CD4-positive, alpha-beta T cell (primary cell): Measurements from ENCODE around the gene PITPNB. TPM values are rescaled to one million over a fixed set of nuclear protein-coding genes. Genes with fewer than 3 reads are reported as not detected.

Source experiments
- ATAC-seq: fragments of 200-7000 bp; cut with Tn5 transposase; one replicate; pipeline ENCODE4 v1.10.0; 2022; ENCODE audit warnings: mild to moderate bottlenecking; ENCODE audit not compliant: poor library complexity
- CTCF ChIA-PET: fragments of 350-600 bp; sonication (Branson Sonifier 250); formaldehyde crosslinking; loops from one replicate; lab custom pipeline; 2021; ENCODE audit warnings: antibody characterized with exemption, inconsistent platforms; lab: Charles Lee
- POLR2A ChIA-PET: fragments of 350-600 bp; sonication (Branson Sonifier 250); formaldehyde crosslinking; loops from one replicate; lab custom pipeline; 2021; ENCODE audit warnings: antibody characterized with exemption, inconsistent platforms; lab: Charles Lee
- DNase-seq, 14 experiments: peaks; one replicate each; pipeline ENCODE4 v3.0.0-alpha.2; 2013 to 2020; ENCODE audit warnings: mixed read lengths in 2 of 14
- H3K27ac ChIP-seq, 2 donors: one replicate each; pipeline versions ENCODE4 v1.5.1 to v1.7.0; 2013; ENCODE audit warnings: low read length in 2 of 2, low read depth in 1 of 2, mild to moderate bottlenecking in 1 of 2
- H3K27me3 ChIP-seq, 2 experiments: 1 replicate in 1 of 2; 2 replicates in 1 of 2; pipeline versions ENCODE4 v1.6.1 to v1.7.0; 2013; ENCODE audit warnings: low read length in 2 of 2, control low read depth in 1 of 2, mild to moderate bottlenecking in 1 of 2, moderate library complexity in 1 of 2; ENCODE audit not compliant: insufficient read depth in 2 of 2, control insufficient read depth in 1 of 2
- H3K36me3 ChIP-seq: one replicate; pipeline ENCODE4 v1.6.1; 2013; ENCODE audit warnings: low read length, control low read depth; ENCODE audit not compliant: insufficient read depth
- H3K4me1 ChIP-seq: one replicate; pipeline ENCODE4 v1.6.1; 2013; ENCODE audit warnings: low read length, control low read depth; ENCODE audit not compliant: insufficient read depth
- H3K4me3 ChIP-seq: one replicate; pipeline ENCODE4 v1.5.1; 2013; ENCODE audit warnings: mild to moderate bottlenecking, low read length, moderate library complexity
- H3K9me3 ChIP-seq, 2 experiments: 1 replicate in 1 of 2; 2 replicates in 1 of 2; pipeline versions ENCODE4 v1.6.1 to v1.7.0; 2013; ENCODE audit warnings: low read length in 2 of 2, mild to moderate bottlenecking in 2 of 2, control low read depth in 1 of 2, moderate library complexity in 1 of 2; ENCODE audit not compliant: control insufficient read depth in 1 of 2, insufficient read depth in 1 of 2
- H3K27ac Mint-ChIP-seq: one replicate; pipeline ENCODE4 v1.8.0; 2020; ENCODE audit warnings: mixed read lengths
- H3K27me3 Mint-ChIP-seq: one replicate; pipeline ENCODE4 v1.8.0; 2021; ENCODE audit warnings: mixed read lengths
- H3K36me3 Mint-ChIP-seq: one replicate; pipeline ENCODE4 v1.8.0; 2021; ENCODE audit warnings: low read depth, mixed read lengths
- H3K4me1 Mint-ChIP-seq: one replicate; pipeline ENCODE4 v1.8.0; 2021; ENCODE audit warnings: low read depth, mixed read lengths
- H3K4me3 Mint-ChIP-seq: one replicate; pipeline ENCODE4 v1.8.0; 2020; ENCODE audit warnings: mild to moderate bottlenecking, mixed read lengths
- H3K9me3 Mint-ChIP-seq: one replicate; pipeline ENCODE4 v1.8.0; 2020; ENCODE audit warnings: mixed read lengths
- intact Hi-C, 2 experiments: fragments of 100-400 bp; cut with DNase I in 1 of 2; cut with micrococcal nuclease in 1 of 2; formaldehyde crosslinking; loops; one replicate each; pipeline versions ENCODE4 v1.15.1 to v1.9.0; 2023 to 2025; cut with DNase I, micrococcal nuclease
- total RNA-seq, 174 experiments: library from RNA in 2 of 174; stranded (reverse) in 2 of 174; gene quantifications; one replicate each; pipeline ENCODE4 v1.2.3 and lab custom pipeline; 2021 to 2026
- TF ChIP-seq, protein P1 (sequence below): fragments of 200-600 bp; IDR thresholded peaks from one replicate; pipeline ENCODE4 v1.8.0; 2022; ENCODE audit warnings: antibody characterized with exemption, mild to moderate bottlenecking

PITPNB gene
- total RNA-seq, 2 experiments from 2014 or later = 37.6 to 38.7 TPM

- no peak overlapping the region for H3K27ac Mint-ChIP-seq
- intact Hi-C loops = no loop called here
- peaks cover 51% of the 10 kb centered on the region for H3K4me1 Mint-ChIP-seq
- peaks cover 47% of the 10 kb centered on the region for H3K36me3 ChIP-seq
- H3K27me3 ChIP-seq = no peaks in the 10 kb centered on the region
- H3K9me3 Mint-ChIP-seq = no peaks in the 10 kb centered on the region
- peaks cover 6% of the 10 kb centered on the region for H3K4me1 ChIP-seq
- TF ChIP-seq, protein P1, sequence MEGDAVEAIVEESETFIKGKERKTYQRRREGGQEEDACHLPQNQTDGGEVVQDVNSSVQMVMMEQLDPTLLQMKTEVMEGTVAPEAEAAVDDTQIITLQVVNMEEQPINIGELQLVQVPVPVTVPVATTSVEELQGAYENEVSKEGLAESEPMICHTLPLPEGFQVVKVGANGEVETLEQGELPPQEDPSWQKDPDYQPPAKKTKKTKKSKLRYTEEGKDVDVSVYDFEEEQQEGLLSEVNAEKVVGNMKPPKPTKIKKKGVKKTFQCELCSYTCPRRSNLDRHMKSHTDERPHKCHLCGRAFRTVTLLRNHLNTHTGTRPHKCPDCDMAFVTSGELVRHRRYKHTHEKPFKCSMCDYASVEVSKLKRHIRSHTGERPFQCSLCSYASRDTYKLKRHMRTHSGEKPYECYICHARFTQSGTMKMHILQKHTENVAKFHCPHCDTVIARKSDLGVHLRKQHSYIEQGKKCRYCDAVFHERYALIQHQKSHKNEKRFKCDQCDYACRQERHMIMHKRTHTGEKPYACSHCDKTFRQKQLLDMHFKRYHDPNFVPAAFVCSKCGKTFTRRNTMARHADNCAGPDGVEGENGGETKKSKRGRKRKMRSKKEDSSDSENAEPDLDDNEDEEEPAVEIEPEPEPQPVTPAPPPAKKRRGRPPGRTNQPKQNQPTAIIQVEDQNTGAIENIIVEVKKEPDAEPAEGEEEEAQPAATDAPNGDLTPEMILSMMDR = no peak
- H3K4me3 Mint-ChIP-seq = no peak overlapping the region
- no peaks in the 10 kb centered on the region for H3K27me3 Mint-ChIP-seq
- no peaks in the 10 kb centered on the region for H3K9me3 ChIP-seq
- H3K4me3 ChIP-seq = no peak overlapping the region
- H3K36me3 Mint-ChIP-seq = peaks cover 83% of the 10 kb centered on the region
- ChIA-PET CTCF (interaction anchor here (0.6 kb wide), 1 partner anchor 1392 kb away, joined by 4 read pairs; no protein-coding TSS in a partner anchor), POLR2A (no interaction called here)
- no peak for ATAC-seq
- DNase-seq = no peak
- H3K27ac ChIP-seq = no peak overlapping the region
These were observed 48.5 kb downstream of the PITPNB start for GRCh38 chr22:27870234-27871191.

DNA sequence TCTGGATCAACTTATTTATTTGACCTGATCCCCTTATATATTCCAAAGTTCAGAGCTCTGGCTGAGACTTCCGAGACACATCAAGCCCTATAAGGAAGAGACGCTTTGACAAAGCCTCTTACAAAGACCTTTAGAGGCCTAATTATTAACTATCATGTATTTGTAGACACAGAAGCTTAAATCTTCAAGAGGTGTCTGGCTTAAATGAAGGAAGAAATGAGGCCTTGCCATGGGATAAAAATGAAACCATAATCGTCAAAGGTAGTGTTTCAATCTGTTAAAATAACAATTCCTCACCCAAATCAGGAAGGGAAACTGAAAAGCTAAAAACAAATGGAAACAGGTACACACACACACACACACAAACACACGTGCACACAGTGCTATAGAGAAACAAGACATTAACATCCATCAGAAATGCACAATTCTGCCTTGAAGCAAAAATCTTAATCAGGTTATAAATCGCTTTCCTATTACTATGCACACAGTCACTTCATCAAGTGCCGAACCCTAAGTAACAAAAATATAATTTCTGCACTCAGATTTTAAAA, 50.2 kb downstream of the PITPNB start:
- intact Hi-C loops = no loop called here
- no peak overlapping the region for H3K27ac ChIP-seq
- H3K4me1 Mint-ChIP-seq = peaks cover 43% of the 10 kb centered on the region
- TF ChIP-seq, protein P1 = no peak
- DNase-seq (no peak), ATAC-seq (no peak)
- no peak overlapping the region for H3K27ac Mint-ChIP-seq
- CTCF ChIA-PET = no interaction called here
- H3K4me3 Mint-ChIP-seq = no peak overlapping the region
- POLR2A ChIA-PET = no interaction called here
- H3K4me1 ChIP-seq = peaks cover 6% of the 10 kb centered on the region
- H3K36me3 ChIP-seq = peaks cover 41% of the 10 kb centered on the region
- H3K27me3 Mint-ChIP-seq = no peaks in the 10 kb centered on the region
- no peak overlapping the region for H3K4me3 ChIP-seq
- H3K9me3 Mint-ChIP-seq = no peaks in the 10 kb centered on the region
- peaks cover 76% of the 10 kb centered on the region for H3K36me3 Mint-ChIP-seq
- H3K9me3 ChIP-seq = no peaks in the 10 kb centered on the region
- no peaks in the 10 kb centered on the region for H3K27me3 ChIP-seq

DNA sequence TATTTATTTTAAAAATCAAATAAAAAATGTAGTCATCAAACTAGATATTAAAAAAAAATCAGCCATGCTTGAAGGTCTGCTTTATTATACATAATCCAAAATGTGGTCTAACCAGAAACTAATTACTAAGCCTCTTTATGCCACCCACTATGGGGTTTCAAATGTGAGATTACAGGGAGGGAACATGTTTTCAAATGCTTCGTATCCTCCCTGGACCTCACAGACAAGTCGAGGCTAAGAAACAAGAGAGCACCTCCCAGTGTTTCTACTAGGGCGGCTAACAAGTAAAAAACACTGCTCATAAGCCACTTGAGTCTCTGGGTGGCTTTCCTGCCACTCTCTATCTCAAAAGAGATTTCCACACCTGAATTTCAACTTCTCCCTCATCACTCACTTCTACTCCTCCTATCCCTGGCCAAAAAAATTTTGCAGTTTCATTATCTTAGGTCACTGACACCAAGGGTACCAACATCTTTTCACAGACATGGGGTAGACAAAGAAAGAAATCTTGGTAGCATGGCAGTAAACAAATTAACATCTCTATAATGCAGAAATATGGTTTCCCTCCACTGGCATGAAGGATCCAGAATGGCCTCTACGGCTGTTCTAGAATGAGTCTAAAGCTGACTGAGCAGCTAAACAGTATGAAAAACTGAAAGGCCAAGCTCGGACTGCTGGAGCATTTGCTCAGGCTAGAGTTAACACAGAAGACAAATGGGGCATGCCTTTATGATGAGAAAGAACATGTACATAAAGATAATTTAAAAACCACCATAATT, 50.9 kb downstream of the PITPNB start:
- Histone ChIP-seq H3K4me1 (peaks cover 6% of the 10 kb centered on the region), H3K27ac (no peak overlapping the region), H3K9me3 (no peaks in the 10 kb centered on the region), H3K27me3 (no peaks in the 10 kb centered on the region), H3K36me3 (peaks cover 38% of the 10 kb centered on the region), H3K4me3 (no peak overlapping the region)
- no peaks in the 10 kb centered on the region for H3K9me3 Mint-ChIP-seq
- H3K4me1 Mint-ChIP-seq = peaks cover 43% of the 10 kb centered on the region
- intact Hi-C loops = no loop called here
- peaks cover 76% of the 10 kb centered on the region for H3K36me3 Mint-ChIP-seq
- H3K27ac Mint-ChIP-seq = no peak overlapping the region
- TF ChIP-seq, protein P1 = no peak
- ChIA-PET POLR2A (no interaction called here), CTCF (no interaction called here)
- no peak overlapping the region for H3K4me3 Mint-ChIP-seq
- DNase-seq (no peak), ATAC-seq (no peak)
- H3K27me3 Mint-ChIP-seq = no peaks in the 10 kb centered on the region
